ENCODE measurements around the gene TGFB2.

- TF ChIP-seq POLR2A (IDR thresholded peaks at IDR 0.05), result no peak
- no peak for TF ChIP-seq CTCF (IDR thresholded peaks at IDR 0.05 in 4 of 5, conservative IDR thresholded peaks at IDR 0.05 in 1 of 5)
Measured at GRCh38 chr1:218480588-218481099, 135.5 kb downstream of the TGFB2 start.
